ENCODE data around the gene DNMBP.

DNMBP gene

GRCh38 chr10:100036850-100037249, 27.1 kb upstream of the DNMBP start:
- Histone ChIP-seq H3K27me3 (peaks cover 0 to 3% of the 10 kb centered on the region in 2 donors), H3K9me3 (no peaks in the 10 kb centered on the region), H3K4me3 (no peak overlapping the region), H3K27ac (no peak overlapping the region), H3K4me1 (no peaks in the 10 kb centered on the region), H3K36me3 (no peaks in the 10 kb centered on the region)
- no peak for TF ChIP-seq CTCF (IDR thresholded peaks at IDR 0.05)
- DNase-seq: no peak
- intact Hi-C loops (cut with DNase I; ENCODE audit: low total_unique reads): no loop called here

DNA sequence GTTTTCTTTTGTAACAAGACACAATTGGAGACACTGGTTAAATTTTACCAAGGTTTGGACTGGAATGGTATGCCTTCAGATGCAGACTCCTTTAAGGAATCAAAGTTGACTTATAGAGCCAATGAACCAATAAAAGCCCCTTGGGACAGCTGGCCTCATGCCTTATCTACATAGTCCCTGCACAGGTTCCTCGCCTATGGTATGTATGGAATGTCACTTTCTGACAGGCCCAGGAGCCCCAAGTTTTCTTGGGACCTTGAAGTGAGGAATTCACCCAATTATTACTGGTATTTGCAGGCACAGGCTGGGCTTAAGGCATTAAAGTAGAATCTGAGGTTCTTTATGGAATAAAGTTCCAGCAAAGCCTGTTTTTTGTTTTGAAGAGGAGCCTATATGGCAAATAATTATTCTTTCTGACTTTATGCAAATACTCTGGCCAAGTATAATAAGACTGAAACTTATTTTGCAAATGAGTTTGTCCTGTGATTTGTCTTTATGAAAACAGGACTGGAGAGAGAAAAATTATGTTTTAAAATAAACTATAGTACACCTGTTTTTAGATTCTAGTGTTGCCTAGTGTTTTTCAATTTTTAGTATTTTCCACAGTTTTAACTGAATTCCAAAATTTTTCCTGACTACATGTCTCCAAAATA, 24.1 kb upstream of the DNMBP start:
- H3K27ac ChIP-seq: no peak overlapping the region
- peaks cover 0 to 1% of the 10 kb centered on the region in 2 donors for H3K27me3 ChIP-seq
- H3K36me3 ChIP-seq: no peaks in the 10 kb centered on the region
- H3K4me1 ChIP-seq: no peaks in the 10 kb centered on the region
- H3K9me3 ChIP-seq: no peaks in the 10 kb centered on the region
- H3K4me3 ChIP-seq: no peak overlapping the region
- intact Hi-C loops (cut with DNase I; ENCODE audit: low total_unique reads): no loop called here
- DNase-seq: no peak
- no peak for TF ChIP-seq CTCF (IDR thresholded peaks at IDR 0.05)

- Histone ChIP-seq H3K27me3 (no peaks in the 10 kb centered on the region), H3K4me1 (no peaks in the 10 kb centered on the region), H3K27ac (no peak overlapping the region), H3K36me3 (no peaks in the 10 kb centered on the region), H3K9me3 (peaks cover 0 to 16% (median 0%) of the 10 kb centered on the region in 3 donors), H3K4me3 (no peak overlapping the region)
- intact Hi-C loops (cut with DNase I; ENCODE audit: low total_unique reads): no loop called here
- no peak for DNase-seq
- TF ChIP-seq CTCF (IDR thresholded peaks at IDR 0.05): no peak
Observed at GRCh38 chr10:100027416-100027815, 17.7 kb upstream of the DNMBP start.

GRCh38 chr10:100025576-100025975, 15.8 kb upstream of the DNMBP start:
- intact Hi-C loops (cut with DNase I; ENCODE audit: low total_unique reads): no loop called here
- Histone ChIP-seq H3K36me3 (no peaks in the 10 kb centered on the region), H3K4me3 (no peak overlapping the region), H3K27ac (no peak overlapping the region), H3K4me1 (no peaks in the 10 kb centered on the region), H3K9me3 (peaks cover 0 to 16% (median 0%) of the 10 kb centered on the region in 3 donors), H3K27me3 (peaks cover 0 to 9% of the 10 kb centered on the region in 2 donors)
- TF ChIP-seq CTCF (IDR thresholded peaks at IDR 0.05): no peak
- DNase-seq: no peak

DNA sequence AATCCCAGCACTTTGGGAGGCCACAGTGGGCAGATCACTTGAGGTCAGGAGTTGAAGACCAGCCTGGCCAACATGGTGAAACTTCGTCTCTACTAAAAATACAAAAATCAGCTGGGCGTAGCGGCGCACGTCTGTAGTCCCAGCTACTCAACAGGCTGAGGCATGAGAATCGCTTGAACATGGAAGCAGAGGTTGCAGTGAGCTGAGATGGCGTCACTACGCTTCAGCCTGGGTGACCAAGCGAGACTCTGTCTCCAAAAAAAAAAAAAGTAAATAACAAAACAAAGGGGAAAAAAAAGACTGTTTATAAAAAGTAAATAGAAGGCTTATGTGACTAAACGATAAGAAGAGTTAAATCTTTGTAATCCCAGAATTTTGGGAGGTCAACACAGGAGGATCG, 15.0 kb upstream of the DNMBP start:
- peaks cover 0 to 15% of the 10 kb centered on the region in 2 donors for H3K27me3 ChIP-seq
- DNase-seq: no peak
- peaks cover 0 to 16% (median 0%) of the 10 kb centered on the region in 3 donors for H3K9me3 ChIP-seq
- intact Hi-C loops (cut with DNase I; ENCODE audit: low total_unique reads): no loop called here
- no peak overlapping the region for H3K4me3 ChIP-seq
- no peaks in the 10 kb centered on the region for H3K4me1 ChIP-seq
- H3K27ac ChIP-seq: no peak overlapping the region
- TF ChIP-seq CTCF (IDR thresholded peaks at IDR 0.05): no peak
- no peaks in the 10 kb centered on the region for H3K36me3 ChIP-seq

DNA sequence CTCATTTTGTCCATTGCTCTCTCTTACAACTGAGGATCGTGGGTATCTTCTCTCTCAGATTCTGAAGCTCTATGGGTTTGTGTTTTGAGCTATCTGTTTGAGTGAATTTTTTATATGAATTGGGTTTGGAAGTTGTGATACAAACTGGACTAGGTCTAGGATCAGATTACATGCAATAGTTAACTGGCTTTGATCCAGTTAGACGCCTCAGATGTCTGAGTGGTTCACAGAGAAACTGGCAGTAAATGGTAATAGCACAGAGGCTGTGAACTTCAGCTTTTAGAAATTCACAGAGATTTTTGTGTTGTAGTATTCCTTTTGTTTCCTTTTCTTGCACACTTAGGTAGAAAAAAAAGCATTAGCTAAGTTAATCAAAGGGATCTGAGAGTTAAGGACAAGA, 12.7 kb upstream of the DNMBP start:
- no peak overlapping the region for H3K4me3 ChIP-seq
- no peak for DNase-seq
- no peaks in the 10 kb centered on the region for H3K4me1 ChIP-seq
- TF ChIP-seq CTCF (IDR thresholded peaks at IDR 0.05): no peak
- intact Hi-C loops (cut with DNase I; ENCODE audit: low total_unique reads): no loop called here
- no peak overlapping the region for H3K27ac ChIP-seq
- H3K9me3 ChIP-seq: peaks cover 0 to 5% (median 0%) of the 10 kb centered on the region in 3 donors
- no peaks in the 10 kb centered on the region for H3K36me3 ChIP-seq
- H3K27me3 ChIP-seq: peaks cover 0 to 16% of the 10 kb centered on the region in 2 donors
